ENCODE results near the gene TMEM198.

DNA sequence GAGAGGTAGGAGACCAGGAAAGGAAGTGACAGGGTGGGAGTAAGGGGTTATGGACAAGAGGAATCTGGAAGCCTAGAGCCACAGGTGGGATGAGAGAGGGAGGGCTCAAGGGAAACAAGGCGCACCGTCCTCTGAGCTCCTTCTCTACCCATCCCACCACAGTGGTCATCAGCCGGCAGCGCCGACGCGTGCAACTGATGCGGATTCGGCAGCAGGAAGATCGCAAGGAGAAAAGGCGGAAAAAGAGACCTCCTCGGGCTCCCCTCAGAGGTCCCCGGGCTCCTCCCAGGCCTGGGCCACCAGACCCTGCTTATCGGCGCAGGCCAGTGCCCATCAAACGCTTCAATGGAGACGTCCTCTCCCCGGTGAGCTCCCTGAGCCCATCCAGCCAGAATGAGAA, 5.2 kb downstream of the TMEM198 start:
- TF ChIP-seq ZFX (IDR thresholded peaks at IDR 0.05; ENCODE audit: borderline replicate concordance) (no peak), CTCF (IDR thresholded peaks at IDR 0.05) (no peak)
